ENCODE results near the gene DCDC2B.
"Not testable (repeated sequence)": the region's sequence is repeated elsewhere in the genome, so short reads cannot be mapped to it uniquely, and the experiment has no call there.

DCDC2B gene

GRCh38 chr1:32208891-32209328 lies at the start of gene DCDC2B:
DCDC2B (plus strand) TSS chr1:32209089; CDS start chr1:32209094, 5 bp downstream.
- peak; percentile 27 for DNase-seq

- DNase-seq = no peak
Observed at GRCh38 chr1:32159189-32159588, 49.7 kb upstream of the DCDC2B start.

DNA sequence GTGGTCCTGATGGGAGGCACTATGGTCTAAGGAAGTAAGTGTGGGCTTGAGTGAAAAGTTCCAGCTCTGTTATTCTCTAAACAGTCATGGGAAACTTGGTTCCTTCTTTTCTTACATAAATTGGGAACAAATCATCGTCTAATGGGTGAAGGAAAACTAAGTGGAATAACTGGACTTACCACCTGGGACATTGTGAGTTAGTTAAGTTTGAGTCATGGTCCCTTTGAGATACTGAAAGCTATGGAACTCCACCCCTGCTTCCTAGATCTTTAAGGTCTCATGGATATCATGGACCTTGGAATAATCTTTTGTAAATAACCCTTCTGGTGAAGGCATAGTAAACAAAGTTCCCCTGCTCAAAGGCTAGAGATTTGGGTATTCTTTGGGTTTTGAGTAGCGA lies 45.5 kb upstream of the DCDC2B start:
- no peak for DNase-seq

DNA sequence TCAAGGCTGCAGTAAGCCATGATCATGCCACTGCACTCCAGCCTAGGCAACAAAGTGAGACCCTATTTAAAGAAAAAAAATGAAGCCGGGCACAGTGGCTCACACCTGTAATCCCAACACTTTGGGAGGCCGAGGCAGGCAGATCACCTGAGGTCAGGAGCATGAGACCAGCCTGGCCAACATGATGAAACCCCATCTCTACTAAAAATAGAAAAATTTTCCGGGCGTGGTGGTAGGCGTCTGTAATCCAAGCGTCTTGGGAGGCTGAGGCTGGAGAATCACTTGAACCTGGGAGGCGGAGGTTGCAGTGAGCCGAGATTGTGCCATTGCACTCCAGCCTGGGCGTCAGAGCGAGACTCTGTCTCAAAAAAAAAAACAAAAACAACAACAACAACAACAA lies 43.3 kb upstream of the DCDC2B start:
- not testable (repeated sequence) for DNase-seq

GRCh38 chr1:32170991-32171390 lies 37.9 kb upstream of the DCDC2B start:
- DNase-seq = no peak

DNA sequence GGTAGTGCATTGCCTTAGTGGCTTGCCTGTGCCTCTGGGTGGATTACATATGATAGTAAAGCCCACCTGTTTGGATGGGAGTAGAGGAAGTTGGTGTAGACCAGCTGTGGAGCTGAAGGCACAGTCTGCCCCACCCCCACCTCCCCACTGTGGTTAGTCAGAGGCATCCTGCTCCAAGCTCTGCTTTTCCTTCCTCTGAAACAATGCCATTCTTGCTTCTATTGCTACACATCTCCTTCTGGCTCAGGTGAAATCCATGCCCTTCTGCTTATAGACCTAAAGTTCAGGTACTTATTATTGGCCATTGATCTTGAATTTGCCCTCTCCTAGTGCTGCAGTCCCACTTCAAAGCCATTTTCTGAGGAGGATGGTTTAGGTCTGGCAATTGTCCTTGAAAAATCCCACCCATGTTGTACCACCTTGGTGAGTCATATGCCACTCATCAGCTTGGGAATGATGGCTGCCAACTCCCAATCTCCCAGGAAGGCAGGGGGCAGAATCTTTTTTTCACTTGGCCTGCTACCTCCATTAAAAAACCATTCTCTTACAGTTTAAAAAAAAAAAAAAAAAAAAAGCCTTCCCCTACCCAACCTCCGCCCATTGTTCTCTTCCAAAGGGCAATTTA lies 36.2 kb upstream of the DCDC2B start:
- no peak for DNase-seq

DNA sequence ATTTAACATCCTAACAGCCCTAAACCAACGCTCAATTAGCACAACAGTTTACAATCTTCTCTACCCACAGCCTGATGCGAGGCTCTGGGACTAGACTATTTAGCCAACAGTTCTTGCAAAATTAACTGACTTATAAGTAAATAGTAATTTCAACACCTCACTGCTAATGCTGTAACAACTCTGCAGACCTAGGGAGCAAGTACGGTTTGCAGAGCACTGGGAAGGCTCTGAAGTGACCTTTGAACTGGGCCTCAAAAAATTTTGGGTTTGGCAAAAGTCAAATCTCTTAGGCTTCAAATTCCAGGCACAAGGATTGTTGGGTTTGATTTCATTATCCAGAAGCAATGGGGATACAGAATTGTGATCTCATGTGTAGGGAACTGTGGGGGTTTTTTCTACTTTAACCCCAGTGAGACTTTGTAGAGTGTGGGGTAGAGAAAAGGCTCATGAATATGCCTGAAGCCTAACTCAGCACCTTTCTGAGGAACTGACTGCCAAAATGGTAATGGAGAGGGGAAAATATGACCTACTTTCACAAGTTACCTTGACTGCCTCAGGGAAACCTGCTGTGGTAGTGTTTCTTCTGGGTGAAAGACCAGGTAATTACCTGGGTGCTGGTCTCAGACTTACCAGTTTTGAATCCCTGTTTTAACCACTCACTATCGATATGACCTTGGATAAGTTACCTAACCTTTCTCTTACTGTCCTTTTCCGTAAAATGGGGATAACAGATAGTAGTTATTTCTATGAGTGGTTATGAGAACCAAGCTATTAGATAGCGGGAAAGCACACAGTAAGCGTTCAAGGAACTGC lies 30.3 kb upstream of the DCDC2B start:
- DNase-seq = no peak

- DNase-seq = no peak
Observed at GRCh38 chr1:32179193-32179442, 29.8 kb upstream of the DCDC2B start.

- DNase-seq = peak; percentile 89
Observed at GRCh38 chr1:32179443-32180185, 29.3 kb upstream of the DCDC2B start, which contains the start of gene TXLNA. TXLNA (plus strand) TSS chr1:32179675; CDS start chr1:32180346, 671 bp downstream.

- DNase-seq = peak; percentile 26
Observed at GRCh38 chr1:32180186-32181060, 28.5 kb upstream of the DCDC2B start.

DNA sequence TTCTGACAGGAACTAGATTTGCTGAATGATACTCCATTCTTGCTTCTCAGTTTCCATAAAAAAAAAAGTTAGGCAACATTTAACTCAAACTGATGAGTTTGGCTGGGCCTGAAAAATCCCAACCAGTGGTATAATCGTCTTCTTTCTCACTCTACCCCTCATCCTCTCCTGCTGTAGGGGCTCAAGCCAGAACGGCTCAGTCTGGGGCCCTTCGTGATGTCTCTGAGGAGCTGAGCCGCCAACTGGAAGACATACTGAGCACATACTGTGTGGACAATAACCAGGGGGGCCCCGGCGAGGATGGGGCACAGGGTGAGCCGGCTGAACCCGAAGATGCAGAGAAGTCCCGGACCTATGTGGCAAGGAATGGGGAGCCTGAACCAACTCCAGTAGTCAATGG lies 27.8 kb upstream of the DCDC2B start:
- DNase-seq = no peak

- no peak for DNase-seq
Observed at GRCh38 chr1:32181563-32181962, 27.3 kb upstream of the DCDC2B start.

DNA sequence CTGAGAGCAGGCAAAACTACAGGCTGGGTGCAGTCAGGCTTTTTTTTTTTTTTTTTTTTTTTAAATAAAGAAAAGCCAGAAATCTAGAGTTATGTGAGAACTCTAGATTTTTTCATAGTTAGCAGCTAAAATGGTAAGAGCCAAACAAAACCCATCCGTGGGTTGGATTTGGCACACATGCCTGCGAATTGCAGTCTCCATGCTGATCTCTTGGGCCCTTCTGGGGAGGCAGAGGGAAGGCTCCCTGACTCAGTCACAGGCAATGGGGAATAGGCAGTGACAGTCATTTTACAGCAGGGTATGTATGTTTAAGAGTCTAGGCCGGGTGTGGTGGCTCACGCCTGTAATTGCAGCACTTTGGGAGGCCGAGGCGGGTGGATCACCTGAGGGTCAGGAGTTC lies 26.8 kb upstream of the DCDC2B start:
- no peak for DNase-seq

GRCh38 chr1:32184650-32185049 lies 24.2 kb upstream of the DCDC2B start:
- DNase-seq = no peak

- no peak for DNase-seq
Observed at GRCh38 chr1:32186077-32186476, 22.8 kb upstream of the DCDC2B start.

DNA sequence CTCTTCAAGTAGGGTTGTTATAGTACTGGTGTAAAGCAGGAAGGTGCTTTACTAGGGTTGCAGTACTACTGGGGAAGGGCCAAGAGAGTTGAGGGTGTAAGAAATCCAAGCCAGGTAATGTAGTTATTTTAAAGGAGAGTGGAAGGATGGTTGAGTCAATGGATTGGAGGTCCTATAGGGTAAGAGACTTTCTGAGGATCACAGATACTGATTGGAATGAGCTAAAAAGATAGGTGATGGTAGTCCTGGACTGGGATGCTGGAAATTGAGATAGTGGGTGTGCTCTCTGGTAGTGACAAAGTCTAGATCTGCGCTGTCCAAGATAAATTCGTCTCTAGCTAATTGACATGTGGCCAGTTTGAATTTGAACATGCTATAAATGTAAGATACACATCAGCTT lies 22.4 kb upstream of the DCDC2B start:
- DNase-seq = no peak

GRCh38 chr1:32187850-32188249 lies 21.0 kb upstream of the DCDC2B start:
- no peak for DNase-seq

GRCh38 chr1:32192220-32192948 lies 16.5 kb upstream of the DCDC2B start:
- no peak for DNase-seq

- DNase-seq = no peak
Observed at GRCh38 chr1:32194984-32195383, 13.9 kb upstream of the DCDC2B start.

- DNase-seq = no peak
Observed at GRCh38 chr1:32195531-32195930, 13.4 kb upstream of the DCDC2B start.

GRCh38 chr1:32195972-32196823 lies 12.7 kb upstream of the DCDC2B start:
- DNase-seq = no peak
